Transverse colon (tissue), 4 donors: ENCODE measurements around the gene MTERF4.

ENCODE experiments used
- CTCF ChIP-seq, 5 experiments: fragments of 200-600 bp in 3 of 5; fragments of 450-650 bp in 2 of 5; sonication (generic) in 3 of 5; IDR thresholded peaks; 1 replicate in 2 of 5; 2 replicates in 3 of 5; pipeline ENCODE4 v1.5.1; 2016 to 2017; ENCODE audit warnings: antibody characterized with exemption in 5 of 5, inconsistent platforms in 3 of 5, mild to moderate bottlenecking in 2 of 5, moderate library complexity in 1 of 5
- EP300 ChIP-seq: sonication (generic); formaldehyde crosslinking; IDR thresholded peaks from one replicate; pipeline ENCODE4 v1.6.1; 2017; ENCODE audit warnings: antibody characterized with exemption, low read depth
- POLR2A ChIP-seq: fragments of 450-650 bp; IDR thresholded peaks from one replicate; pipeline ENCODE4 v1.6.1; 2016; ENCODE audit warnings: antibody characterized with exemption, mild to moderate bottlenecking, moderate library complexity
- POLR2AphosphoS5 ChIP-seq, 3 donors: sonication (generic); formaldehyde crosslinking; IDR thresholded peaks; one replicate each; pipeline ENCODE4 v1.6.1; 2016; ENCODE audit warnings: antibody characterized with exemption in 3 of 3

GRCh38 chr2:241136661-241137260, 34.7 kb upstream of the MTERF4 start:
- TF ChIP-seq POLR2A, result no peak
- no peak for TF ChIP-seq CTCF (IDR thresholded peaks at IDR 0.05)
- TF ChIP-seq EP300, result no peak
- TF ChIP-seq POLR2AphosphoS5 (IDR thresholded peaks at IDR 0.05), result no peak
